HG03097 (cell line): ENCODE measurements around the gene CASZ1.

Source experiments
- ATAC-seq: cut with Tn5 transposase; IDR thresholded peaks from one replicate; pipeline ENCODE4 v1.9.1; 2021; ENCODE audit not compliant: unreplicated experiment, low FRiP score

The CASZ1 gene

DNA sequence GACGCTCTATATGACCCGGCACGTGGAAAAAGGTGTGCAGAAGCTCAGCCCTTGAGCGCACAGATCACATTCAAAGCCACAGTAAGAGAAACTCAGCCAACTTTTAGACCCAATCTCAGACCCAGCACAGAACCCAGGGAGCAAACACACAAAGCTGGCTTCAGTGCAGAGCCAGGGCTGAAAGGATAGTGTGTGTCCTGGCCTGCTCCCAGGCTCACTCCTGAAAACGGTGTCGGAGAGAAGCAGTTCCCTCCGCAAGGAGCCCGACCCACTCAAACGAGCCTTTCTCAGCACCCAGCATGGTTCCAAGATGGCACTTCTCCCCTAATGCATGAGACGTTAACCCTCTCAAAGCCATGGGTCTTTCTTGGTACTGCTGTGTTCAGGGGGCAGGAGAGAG, 39.6 kb downstream of the CASZ1 start:
- no peak for ATAC-seq

DNA sequence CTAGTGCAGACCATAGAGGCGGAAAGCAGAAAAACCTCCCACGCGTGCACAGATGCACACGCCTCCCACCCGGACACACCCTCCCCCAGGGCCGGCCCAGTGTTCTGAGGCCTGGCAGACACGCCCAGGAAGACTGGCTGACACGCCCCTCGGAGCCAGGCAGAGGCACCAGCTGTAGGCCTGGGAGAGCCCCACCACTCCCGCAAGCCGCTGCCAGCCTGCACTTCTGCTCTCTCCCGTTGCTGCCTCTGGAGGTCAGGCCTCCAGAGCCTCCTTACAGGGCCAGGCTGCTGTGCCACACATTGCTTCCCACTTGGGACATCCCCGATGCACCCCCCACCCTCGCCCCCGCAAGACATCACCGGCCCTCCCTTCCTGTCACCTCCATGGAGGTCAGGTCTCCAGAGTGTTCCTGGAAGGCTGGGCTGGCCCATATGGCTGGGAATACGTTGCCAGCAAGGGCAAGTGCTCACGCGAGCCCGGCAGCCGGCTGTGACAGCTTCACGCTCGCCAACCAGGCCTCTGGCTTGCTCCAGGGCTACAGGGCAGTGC, 40.4 kb downstream of the CASZ1 start:
- no peak for ATAC-seq

DNA sequence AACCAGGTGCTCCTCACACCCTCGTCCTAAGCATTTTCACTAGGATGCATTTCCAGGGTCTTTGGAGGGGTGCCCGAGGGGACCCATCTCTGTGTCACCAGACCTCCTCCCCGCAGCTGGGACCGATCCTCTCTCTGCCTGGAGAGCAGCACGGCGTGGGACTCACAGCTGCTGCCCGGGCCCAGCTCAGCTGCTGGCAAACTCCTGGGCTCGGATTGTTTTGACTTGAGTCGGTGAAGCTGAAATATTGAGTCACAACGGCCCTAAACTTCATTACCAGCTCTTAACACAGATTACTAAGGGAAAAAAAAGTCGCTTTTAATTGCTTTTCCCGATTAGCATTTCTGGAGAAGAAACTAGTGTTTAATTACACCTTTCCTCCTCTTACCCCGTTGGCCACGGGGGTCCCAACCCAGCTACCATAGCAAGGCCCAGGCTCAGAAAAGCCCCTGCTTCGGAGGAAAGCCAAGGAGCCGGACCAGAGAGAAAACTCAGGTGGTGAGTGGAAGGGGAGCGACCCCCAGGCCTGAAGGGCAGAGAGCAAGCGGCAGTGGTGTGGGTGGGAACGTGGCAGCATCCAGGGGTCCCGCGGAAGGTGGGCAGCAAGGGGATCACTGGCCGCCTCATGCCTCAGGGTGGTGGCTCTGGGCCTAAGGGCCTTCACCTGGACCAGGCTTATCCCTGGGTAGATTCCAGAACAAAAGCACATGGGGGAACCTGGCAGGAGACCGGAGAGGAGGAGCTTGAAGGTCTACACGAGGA, 41.7 kb downstream of the CASZ1 start:
- ATAC-seq: no peak

DNA sequence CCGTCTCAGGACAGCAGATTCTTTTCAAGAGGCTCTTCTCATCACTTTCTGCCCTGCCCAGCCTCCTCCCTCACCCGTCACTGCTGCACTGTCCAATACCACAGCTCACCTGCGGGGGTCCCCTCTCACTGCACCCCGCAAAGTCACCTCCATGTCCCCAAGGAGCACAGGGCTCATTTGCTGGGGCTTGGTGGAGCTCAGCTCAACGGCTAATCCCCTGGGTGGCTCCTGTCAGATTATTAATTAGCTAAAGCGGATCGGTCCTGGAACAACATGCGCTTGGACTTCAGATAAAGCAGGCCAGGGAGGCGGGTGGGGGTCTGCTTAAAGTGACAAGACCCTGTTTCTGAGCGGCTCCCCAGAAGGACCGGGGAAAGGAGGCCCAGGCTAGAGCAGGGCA, 43.1 kb downstream of the CASZ1 start:
- ATAC-seq: no peak

DNA sequence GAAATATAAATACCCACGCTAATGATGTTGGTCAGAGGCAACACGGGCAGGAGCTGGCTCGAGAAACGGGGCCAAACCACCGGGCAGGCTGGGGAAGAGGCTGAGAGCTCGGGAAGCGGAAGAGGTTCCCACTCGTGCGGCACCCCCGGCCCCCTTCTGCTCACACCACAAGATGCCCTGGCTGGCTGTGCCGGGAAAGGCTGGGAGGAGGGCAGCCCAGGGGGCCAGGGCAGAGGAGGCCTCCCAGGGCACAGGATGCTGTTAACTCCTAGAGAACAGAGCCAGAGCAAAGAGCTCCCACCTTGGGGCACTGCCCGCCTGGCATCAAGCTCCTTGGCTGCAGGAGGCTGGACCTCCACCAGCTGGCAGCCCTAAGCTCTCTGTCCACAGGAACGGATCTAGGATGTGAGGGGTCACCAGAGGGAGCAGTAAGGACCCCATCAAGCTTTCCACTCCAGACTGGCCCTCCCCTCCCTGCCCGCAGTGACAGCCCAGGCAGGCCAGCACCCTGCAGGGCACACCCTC, 44.8 kb downstream of the CASZ1 start:
- ATAC-seq: no peak

DNA sequence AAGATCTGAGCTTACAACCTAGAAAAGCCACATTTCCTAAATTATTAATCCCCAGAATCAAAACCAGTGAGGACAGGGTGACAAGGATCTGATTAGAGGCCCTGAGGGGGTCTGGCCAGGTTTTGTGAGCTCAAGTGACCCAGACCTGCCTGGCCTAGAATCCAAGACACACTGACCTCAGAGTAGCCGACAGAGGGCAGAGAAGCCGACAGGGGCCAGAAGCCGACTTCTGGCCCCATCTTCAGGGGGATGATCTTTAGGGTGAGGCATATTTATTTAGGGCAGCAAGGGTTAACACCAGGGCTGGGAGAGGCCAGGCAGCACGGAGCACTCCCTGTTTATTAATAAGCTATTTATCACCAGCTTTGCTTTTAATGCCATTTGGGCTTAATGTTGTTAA, 45.3 kb downstream of the CASZ1 start:
- no peak for ATAC-seq

DNA sequence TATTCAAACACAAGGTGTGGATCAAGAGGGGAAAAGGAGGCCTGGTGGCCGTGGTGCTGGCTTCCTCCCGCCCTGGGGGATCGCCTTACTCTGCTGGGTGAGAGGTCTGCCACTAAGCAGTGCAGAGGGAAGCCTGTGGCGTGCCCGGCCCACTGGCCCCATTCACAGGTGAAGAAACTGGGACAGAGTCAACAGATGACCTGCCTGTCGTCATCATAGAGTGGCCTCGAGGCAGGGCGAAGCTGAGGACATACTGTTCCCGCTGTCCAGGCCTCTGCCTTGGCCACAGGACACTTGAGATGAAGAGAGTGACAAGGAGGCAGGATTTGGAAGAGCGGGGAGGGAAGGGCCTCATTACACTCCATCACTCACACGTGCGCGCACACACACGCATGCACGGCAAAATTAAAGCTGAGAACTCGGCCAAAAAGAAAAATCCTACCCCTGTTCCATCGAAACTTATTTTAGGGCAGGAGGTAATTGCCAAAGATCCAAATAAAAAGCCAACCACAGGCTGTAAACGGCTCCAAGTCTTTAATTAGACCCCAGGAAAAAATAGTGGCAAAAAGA, 50.5 kb downstream of the CASZ1 start:
- no peak for ATAC-seq

DNA sequence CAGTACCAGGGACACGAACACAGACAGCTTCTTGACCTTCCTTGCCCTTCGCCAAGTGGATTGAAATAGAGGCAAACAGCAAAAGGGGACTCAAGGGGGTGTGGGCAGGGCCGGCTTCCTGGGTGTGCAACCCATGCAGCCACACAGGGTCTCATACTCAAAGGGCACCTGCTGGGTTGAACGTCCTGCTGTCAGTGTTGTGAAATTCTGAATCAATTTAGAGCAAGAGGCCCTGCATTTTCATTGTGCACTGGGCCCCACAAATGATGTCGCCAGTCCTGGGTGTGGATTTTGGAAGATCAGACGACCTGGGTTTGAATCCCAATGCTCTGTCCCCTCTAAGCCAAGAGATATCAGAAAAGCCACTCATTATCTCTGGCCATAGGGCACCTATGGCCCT, 51.1 kb downstream of the CASZ1 start:
- ATAC-seq: no peak

DNA sequence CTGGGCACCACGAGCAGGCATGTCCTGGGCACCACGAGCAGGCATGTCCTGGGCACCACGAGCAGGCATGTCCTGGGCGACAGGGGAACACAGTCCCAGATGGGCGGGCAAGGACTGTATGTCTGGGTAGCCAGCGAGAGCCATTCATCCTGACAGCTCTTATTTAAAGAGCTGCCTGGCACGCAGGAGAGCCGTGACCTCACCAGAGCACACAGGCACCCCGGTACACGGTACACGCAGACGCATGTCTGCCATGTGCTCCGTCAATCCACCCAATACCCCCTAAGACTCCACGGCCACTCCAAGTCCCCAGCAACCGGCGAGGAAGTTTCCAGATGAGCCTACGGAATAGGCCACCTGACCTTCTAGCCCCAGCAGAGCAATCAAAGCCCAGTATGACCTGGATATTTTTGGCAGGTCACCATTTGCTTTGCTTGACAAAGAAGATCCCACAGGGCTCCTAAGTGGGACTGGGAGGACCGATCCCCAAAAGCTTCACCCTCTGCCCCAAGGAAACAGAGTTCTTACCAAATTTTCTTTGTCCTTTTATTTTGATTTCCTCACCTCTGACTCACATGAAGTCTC, 51.7 kb downstream of the CASZ1 start:
- ATAC-seq: no peak

DNA sequence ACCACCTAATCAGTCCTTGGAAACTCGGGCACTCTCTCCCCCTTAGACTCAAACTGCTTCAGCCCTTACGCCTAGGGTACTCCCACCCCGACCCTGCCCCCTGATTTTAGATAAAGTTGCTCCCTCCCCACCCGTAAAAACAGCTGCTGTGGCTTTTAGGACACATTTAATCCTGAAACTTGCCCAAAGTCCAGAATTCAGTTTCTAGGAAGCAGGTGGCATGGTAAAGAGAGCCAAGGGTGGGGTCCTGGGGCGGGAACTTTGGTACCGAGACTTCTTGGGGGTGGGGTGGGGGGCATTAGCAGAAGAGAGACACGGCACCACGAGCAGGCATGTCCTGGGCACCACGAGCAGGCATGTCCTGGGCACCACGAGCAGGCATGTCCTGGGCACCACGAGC, 52.4 kb downstream of the CASZ1 start:
- ATAC-seq: no peak

DNA sequence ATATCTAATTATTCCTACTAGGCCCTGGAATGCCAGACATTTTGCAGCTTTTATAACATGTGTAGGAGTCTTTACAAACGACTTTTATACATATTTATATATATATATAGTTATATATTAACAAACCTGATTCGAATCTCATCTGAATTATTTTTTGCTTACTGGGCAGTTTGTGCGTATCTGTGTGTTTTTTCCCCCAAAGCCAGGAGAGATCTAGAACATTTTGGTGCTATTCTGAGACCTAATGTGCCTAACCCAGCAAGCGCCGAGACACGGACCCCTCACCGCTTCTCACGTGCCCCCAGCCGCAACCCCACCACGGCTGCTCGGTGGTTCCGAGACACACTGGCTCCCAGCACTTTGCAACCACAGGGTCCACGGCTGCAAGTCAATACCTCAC, 54.8 kb downstream of the CASZ1 start:
- no peak for ATAC-seq

DNA sequence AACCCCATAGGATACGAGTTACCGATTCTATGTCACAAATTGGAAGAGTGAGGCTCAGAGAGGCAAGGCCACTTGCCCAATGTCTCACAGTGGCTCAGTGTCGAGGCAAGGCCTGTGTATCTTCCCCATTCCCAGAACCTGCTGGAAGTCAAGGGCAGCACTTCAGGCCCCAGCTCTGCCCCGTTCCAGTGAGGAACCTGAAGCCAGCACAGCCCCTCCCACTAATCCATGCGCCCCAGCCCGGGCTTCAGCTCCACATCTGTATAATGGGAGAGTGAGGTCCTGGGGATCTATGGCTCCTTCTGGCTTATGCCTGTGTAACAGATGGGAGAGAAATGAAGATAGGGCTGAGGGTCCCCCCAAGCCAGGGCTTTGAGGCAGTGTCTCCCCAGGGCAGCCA, 56.3 kb downstream of the CASZ1 start:
- ATAC-seq: no peak

DNA sequence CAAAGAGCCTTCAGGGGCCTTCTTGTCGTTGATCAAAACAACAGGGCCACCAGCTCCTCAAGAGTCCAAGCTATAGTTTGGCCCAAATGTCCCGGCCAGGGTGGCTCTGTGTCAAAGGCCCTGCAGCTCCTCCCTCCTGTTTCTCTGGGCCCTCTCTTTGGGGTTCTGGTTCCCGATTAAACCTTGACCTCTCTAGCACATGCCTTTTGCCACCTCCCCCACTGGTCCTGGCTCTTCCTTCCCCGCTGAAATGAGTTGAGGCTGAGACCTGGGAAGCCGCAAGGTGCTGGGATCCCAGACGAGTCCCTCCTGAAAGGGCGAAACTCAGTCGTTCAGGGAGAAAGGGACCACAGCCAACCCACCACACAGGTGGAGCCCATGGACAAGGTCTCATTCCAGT, 56.9 kb downstream of the CASZ1 start:
- ATAC-seq: no peak

DNA sequence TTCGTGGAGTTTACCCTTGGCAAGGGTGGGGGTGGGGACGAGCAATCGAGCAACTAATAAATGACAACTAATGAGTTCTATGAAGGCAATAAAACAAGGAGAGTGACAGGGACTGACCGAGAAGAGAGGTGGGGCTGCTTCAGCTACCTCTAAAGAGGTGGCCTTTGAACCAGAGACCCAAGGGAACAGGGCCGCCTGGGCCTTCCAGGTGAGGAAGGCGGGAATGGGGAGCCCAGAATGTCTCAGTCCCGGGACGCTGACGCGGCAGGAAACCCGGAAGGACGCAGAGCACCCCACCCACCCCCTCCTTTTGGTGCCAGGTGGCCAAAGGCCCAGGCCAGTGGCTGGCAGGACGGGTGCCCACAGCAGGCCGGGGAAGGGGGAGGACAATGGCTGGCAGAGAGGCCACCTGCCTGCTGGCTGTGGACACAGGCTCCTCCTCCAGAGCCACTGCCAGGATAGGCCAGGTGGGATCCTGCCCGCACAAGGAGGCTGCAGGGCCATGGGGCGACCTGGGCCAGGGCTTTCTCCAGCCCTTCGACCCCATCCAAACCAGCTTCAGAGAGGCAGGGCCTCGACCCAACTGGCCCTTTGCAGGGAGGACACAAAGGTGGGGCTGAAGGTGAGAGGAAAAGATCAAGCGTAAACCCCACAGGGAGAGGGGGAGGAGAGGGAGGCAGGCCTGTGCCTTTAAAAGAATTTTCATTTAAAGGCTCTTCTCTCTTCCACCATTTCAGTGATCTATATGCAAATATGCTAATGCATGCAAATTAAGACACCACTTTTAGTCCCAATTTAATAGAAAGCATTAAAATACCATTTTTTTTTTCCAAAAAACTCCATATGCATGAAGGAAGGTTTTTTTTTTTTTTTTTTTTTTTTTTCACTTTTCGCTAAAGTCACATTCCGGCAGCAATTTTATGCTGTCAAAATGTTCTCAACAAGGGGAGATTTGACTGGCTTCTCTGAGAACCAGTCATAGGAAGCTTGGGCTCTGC, 58.1 kb downstream of the CASZ1 start:
- no peak for ATAC-seq

DNA sequence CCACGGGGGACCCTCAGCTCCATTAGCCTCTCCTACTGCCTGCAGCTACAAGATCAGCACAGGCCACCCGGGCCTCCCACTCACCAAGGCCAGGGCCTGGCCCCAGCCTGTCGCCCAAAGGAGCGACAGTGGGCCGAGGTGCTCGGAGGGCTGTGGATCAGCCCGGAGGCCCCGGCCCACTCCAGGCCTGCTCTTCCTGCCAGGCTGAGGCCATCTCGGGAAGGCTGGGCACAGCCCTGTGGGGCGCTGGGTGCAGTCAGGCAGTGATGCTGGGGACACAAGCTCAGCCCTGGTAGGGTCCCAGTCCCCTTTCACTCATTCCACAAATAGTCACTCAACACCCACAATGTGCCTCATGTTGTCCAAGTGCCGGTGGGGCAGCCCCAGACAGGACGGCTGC, 58.8 kb downstream of the CASZ1 start:
- ATAC-seq: no peak

DNA sequence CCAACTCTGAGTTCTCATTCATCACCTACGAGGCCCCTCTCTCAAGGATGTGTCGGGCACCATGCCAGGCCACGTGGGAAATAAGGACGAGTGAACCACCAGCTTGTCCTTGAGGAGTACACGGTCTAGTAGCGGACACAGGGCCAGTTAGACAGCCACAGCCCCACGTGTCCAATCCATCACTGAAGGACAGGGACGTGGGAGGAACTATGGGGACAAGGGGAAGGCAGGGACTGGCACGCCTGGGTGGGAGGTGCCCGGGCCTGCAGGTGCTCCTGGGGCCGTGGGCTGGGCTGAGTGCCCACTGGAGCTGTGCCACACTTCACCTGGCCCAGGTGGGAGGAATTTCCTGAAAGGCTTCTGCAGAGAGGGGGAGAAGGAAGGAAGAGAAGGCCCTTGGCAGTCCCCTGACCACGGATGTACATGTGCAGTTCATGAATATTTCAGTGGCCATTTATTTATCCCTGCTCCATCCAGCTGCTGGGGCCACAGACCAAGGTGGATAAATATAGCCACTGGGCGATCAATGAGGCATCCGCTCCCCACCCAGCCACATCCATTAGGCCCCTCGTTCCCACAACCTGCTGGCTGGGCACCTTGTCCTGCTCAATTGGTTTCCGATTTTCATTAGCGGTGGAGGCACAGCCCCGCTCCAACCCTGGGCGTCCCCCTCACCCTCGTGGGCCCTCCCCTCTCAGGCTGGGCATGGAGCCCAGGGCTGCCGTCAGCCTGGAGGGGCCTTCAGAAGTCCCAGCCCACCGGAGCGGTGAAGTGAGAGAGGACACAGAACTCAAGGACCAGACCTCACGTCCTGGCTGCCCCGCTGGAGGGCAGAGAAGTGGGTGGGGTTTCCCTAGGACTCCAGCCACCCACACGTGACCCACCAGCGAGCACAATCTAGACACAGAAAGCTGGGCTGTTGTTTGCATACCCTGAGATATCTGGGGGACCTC, 59.5 kb downstream of the CASZ1 start:
- ATAC-seq: no peak

DNA sequence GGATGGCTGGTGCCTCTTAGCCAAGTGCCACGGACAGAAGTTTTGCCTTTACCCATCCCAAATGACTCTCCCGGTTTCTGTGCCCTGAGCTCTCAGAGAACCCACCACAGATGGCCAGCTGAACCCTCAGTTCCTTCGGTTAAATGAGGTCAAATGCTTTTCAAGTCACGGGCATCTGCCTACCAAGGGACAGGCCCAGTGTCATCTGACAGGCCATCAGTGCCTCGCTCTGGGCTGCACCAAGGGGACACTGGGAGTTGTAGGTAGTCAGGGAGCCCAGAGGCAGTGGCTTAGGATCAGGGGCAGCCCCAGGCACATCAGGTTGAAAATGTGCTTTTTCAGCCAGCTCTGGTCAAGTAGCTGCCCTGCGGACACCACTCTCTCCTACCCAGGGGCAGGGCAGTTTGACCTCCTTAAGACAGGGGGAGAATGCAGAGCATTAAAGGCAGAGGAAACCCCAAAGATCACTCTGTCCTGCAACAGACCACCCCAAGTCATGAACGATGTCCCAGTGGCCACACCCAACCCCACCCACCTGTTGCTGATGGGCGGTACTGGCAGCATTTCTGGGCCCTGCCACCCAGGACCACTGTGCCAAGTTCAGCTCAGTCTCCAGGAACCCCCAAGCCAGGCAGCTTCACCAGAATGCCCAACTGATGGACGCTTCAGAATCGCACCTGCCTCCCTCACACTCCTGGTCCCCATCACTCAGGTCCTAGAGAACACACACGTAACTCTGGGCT, 60.7 kb downstream of the CASZ1 start:
- no peak for ATAC-seq

DNA sequence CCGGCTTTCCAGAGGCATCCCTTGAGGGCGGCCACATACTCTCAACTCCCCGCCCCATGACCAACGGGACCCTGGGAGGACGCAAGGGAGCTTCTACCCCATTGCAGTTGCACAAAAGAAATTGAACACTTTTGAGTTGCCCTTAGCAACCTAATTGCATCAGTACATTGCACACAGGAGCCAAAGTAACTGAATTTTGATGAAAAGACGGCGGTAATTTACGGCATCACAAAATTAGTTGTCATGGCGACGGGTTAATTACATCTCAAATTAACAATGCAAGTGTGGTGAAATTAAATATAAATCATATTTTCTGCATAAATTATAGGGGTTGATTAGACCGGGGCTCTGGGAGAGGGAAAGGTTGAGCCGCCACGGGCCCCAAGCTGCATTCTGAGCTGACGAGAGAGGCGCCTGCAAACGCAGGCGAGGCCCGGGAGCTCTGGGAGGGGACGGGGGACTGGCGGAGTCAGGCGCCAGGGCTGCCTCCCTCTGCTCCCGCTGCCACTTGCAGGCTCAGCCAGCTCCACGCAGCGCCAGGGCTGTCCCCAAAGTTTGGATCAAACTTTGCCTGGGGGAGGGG, 61.4 kb downstream of the CASZ1 start:
- ATAC-seq: no peak
